Activated naive CD4-positive, alpha-beta T cell (primary cell): ENCODE measurements around the gene ROR1.

Experiments used
- DNase-seq, 4 experiments: peaks; one replicate each; lab custom pipeline; 2025; lab: John Stamatoyannopoulos, UW

ROR1 gene

DNA sequence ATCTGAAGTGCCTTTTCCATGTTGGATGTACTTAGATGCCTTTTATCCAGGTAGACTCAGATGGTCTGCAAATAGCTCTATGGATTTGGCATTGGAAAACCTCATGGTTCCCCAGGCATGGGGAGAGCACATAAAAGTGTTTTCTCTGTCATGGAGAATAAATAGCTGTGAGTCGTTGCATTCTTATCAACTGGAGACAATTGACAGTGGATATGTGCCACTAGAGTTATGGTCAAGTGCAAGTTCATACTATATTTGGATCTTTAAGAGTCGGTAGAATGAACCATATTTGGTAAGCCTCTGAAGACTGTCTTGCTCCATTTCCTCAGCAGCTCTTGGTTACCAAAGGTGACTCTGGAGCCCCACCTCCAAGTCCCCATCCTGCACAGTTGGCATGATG, 83.7 kb downstream of the ROR1 start:
- no peak for DNase-seq

- DNase-seq, result no peak
Measured at GRCh38 chr1:63858153-63858552, 84.3 kb downstream of the ROR1 start.

- no peak for DNase-seq
Measured at GRCh38 chr1:63859480-63860275, 85.9 kb downstream of the ROR1 start.

GRCh38 chr1:63861052-63861691, 87.4 kb downstream of the ROR1 start:
- no peak for DNase-seq

DNA sequence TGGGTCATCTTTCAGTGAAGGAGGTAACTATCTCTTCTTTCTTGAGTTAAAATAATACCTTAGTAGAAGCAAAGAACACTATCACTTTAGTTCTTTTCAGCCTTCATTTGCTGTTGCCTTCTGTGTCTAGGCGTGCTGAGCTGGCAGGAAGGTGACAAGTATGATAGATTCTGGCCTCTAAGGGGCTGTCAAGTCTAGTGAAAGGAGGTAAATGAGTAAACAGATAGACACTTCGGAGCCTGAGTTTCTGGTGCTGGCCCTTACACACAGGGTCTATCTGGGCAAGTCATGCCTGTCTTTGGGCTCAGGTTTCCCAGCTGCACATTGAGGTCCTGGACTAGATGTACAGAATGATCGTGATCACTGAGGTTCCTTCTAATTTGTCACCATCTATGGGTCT, 89.3 kb downstream of the ROR1 start:
- no peak for DNase-seq

DNA sequence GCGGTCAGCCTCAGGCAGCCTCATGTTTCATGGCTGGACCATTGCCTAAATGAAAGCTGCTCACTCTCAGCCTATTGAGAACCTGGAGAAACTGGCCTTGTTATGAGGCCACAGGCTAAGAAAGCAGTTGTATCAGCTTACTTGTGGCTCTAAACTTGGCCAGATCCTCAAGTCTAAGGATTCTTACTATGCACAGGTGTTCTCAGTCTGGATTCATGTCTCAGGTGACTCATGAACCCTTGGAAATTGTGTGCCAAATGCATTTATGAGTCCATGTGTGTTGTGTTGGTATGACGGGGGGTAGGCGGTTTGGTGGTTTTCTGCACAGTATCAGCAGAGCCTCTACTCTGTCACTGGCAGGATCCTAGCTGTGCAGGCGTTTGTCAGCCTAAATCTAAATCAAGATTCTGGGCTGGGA, 90.4 kb downstream of the ROR1 start:
- DNase-seq, result no peak

- no peak for DNase-seq
Measured at GRCh38 chr1:63865561-63865960, 91.7 kb downstream of the ROR1 start.

DNA sequence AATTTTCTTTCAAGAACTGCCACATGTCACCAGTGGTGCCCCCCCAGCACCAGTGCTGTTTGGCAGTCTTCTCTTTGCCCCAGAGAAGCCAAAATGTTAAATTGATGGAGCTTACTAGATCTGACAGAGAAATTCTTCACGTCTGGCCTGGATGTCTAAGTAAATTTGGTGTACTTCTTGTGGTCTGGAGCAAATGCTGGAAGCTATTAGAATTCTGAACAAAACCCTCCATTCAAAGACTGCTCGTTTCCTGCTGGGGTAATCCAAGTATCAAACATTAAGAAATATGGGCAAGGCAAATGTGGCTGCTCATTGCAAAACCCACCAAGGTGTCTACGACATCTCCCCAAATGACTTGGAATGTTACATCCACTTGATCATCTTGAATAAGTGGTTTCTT, 92.3 kb downstream of the ROR1 start:
- no peak for DNase-seq

DNA sequence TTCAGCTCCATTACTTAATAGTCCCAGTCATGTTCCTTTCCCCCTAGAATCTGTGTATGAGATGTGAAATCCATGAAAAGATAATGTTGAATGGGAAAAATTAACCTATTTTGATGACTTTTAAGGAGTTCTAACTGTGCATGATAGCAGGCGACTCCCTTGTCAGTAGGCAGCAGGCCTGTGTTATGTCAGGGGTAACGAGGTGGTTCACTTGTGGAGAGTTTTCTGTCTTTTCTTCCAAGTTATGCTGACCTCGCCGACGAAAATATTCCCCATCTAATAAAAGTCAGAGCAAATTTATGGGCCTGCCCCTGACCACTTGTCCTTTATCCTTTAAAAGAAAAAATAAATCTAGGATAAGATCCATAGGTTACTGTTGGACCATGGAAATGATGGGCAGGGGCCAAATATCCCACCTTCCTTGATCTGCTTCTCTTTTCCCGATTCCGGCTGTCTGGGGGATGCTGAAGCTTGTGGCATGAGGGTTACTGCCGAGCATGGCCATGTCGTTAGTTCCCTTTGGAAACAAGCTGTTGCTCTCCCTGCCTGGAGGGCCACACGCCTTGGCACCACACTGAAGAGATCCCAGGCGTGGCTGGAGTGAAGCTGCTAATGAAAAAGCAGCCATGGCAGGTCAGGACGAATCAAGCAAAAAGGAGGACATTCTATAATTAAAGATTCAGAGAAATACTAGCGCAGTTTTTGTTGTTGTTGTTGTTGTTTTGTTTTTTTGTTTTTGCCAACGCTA, 93.8 kb downstream of the ROR1 start:
- no peak for DNase-seq

GRCh38 chr1:63868268-63868781, 94.5 kb downstream of the ROR1 start:
- no peak for DNase-seq

GRCh38 chr1:63870152-63870551, 96.3 kb downstream of the ROR1 start:
- DNase-seq, result no peak

- no peak for DNase-seq
Measured at GRCh38 chr1:63871463-63871862, 97.6 kb downstream of the ROR1 start.

DNA sequence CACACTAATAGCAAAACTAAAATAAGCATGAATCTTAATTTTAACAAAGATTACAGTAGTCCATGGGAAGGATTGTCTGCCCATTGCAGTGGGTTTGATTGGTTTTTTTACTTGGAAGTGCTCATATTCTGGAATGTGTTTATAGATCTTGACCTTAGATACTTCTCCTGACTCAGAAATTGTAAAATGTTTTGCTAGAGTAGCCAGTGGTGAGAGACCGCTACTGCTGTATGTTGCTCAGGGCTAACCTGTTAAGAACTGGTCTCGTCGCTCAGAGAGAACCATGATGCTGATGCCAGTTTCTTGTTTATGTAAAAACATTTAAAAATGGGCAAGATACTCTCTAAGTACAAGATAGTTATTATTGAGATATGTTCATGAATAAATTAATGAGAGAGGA, 99.9 kb downstream of the ROR1 start:
- DNase-seq, result no peak

GRCh38 chr1:63874278-63874880, 100.6 kb downstream of the ROR1 start:
- DNase-seq, result no peak

GRCh38 chr1:63875636-63876035, 101.8 kb downstream of the ROR1 start:
- DNase-seq, result no peak

GRCh38 chr1:63877021-63877767, 103.4 kb downstream of the ROR1 start:
- DNase-seq, result no peak

DNA sequence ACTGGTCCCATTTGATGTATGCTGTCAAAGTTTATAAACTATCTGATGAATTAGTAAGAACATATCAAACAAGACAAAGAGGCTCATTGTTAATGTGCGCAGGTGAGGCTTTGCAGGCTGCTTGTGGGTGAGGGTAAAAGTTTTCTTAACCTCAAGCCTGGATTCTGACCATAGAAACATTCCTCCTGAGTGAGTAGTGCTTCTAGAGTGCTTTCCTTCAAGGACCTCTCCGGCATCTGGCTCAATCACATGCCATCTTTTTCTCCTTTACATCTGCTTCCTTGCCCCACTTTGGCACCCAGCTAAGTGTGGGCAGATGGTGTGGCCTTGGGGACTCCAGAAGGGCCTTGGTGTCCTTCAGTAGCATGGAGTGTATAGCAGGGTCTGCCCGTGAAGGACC, 104.0 kb downstream of the ROR1 start:
- no peak for DNase-seq

- DNase-seq, result no peak
Measured at GRCh38 chr1:63878932-63879331, 105.1 kb downstream of the ROR1 start.

DNA sequence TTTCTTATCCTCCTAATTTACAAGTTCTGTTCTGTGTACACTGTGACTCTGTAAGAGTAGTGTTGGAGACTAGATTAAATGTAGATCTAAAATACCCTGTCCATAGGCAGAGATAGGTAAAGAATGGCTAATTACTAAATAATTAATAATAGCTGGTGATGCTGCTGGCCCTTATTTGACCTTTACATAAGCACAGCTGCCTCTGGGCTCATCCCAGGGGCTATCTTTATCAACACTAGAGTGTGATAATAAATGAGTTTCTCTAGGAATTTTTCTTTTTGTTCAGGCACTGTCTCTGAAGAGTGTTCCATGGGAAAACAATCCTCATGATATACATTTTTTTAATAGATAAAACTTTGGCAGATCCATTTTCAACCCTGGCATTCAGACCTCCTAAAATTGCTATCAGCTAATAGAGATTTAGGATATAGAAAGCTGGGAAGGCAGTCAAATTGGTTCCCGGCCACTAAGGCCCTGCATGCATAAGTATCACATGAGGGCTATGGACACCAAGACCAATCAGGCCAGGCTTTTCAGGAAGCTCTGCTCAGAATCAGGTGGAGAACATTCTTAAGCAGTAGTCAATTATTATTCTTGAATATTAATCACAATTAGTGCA, 107.2 kb downstream of the ROR1 start:
- no peak for DNase-seq

DNA sequence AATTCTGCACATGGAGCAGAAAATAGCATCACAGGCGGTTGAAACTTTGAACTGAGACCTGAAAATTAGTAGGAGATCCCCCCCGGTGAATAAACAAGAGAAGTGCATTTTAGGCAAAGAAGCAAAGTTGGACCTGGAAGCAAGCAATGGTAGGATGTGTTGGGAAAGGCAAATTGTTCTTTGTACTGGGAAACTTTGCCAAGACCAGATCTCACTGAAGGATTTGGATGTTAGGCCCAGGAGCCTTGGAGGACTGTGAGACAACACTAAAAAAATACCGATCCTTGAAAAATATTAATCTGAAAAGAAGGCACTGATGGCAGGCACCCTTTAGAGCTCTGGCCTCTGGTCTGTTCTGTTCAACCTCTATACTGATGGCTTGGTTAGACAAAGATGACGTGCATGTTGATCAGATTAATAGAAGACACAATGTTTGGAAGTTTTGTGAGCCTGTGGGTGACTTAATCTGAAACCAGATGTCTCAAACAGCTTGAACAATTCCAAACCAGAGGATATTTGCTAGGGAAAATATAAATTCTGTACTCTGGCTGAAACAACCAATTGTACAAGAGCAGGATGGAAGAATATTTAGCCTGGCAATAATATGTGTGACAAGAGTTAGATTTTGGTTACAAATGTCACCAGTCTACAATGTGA, 108.4 kb downstream of the ROR1 start:
- DNase-seq, result no peak
